ENCODE results near the gene PDZD2. TPM values are rescaled to one million over a fixed set of nuclear protein-coding genes. Genes with fewer than 3 reads are reported as not detected.
"Not testable (repeated sequence)": the region's sequence is repeated elsewhere in the genome, so short reads cannot be mapped to it uniquely, and the experiment has no call there.

The PDZD2 gene
- total RNA-seq, 1 donor = 0.52 TPM

DNA sequence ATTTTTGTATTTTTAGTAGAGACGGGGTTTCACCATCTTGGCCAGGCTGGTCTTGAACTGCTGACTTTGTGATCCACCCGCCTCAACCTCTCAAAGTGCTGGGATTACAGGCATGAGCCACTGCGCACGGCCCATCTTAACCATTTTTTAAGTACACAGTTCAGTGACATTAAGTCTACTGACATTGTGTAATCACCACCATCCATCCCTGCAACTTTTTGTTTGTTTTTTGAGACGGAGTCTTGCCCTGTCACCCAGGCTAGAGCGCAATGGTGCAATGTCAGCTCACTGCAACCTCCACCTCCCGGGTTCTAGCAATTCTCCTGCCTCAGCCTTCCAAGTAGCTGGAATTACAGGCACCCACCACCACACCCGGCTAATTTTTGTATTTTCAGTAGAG is 480.0 kb downstream of the PDZD2 start:
- H3K4me1 ChIP-seq (ENCODE audit: insufficient read depth, low read length); H3K27me3 ChIP-seq (ENCODE audit: insufficient read depth, low read length); H3K4me3 ChIP-seq (ENCODE audit: low read length); H3K9me3 ChIP-seq (ENCODE audit: low read depth, low read length): not testable (repeated sequence)

DNA sequence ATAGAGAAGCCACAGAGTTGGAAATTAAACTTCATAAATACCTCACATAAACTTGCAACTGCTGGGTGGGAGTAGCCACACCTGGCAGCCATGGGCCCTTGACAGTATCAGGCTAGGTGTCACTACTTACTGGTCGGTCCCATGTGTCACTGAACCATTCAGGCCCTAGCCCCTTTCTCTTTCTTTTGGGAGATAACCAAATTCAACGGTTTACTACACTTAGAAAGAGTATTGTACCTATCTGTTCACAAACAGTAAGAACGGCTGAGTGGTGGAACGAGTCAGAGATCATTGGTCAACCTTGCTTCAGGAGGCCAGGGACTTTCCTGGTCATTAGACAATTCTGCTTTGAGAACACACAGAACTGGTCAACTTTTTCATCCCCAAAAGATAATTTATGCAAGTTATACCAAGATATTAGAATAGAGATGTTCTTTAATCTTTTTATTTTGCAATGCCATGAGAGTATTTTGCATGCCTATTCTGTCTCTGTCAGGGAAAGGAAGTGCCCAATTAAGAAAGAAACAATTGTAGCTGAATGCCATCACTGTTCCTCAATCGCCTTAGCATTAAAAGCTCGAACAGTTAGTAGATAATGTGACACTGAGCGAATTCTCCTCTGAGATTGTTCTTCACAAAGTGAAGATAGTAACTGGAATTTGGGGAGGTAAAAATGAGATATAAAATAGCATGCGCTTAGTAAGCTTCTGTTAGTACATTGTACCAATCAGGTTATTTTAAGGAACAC is 484.3 kb downstream of the PDZD2 start:
- Histone ChIP-seq H3K4me1 (ENCODE audit: insufficient read depth, low read length) (no peaks in the 10 kb centered on the region), H3K4me3 (ENCODE audit: low read length) (no peak overlapping the region), H3K9me3 (ENCODE audit: low read depth, low read length) (no peaks in the 10 kb centered on the region), H3K27me3 (ENCODE audit: insufficient read depth, low read length) (no peaks in the 10 kb centered on the region)

DNA sequence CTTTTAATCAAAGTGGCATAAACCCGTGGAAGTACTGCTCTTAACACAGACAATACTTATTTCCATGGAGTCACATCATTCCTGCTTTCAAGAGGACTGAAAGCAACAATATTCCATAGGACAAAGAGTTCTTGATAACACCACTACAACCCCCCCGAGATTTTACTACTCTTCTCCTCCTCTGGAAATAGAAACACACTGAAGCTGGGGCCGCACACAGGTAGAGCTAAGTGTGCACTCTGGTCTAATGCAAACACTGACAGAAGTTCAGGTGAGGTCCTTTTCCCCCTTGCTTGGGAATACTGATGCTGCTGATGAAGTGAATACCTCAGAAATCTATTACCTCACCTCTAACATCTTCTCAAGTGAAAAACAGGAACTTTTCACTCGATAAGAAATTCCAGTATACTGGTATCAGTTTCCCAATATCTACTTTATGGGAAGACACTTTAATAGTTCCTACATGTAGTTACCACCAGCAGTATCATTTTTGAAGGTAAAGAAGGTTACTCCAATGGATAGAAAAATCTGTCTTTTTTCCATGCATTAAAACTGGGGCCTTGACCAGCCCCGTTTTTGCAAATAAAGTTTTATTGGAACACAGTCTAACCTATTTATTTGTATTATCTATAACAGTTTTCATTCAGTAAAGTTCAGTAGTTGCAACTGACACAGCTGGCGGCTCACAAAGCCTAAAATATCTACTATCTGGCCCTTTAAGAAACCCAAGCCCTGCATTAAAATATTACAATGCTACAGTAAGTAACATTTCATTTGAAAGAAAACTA is 485.2 kb downstream of the PDZD2 start:
- no peak overlapping the region for H3K4me3 ChIP-seq (ENCODE audit: low read length)
- H3K4me1 ChIP-seq (ENCODE audit: insufficient read depth, low read length) = no peaks in the 10 kb centered on the region
- H3K9me3 ChIP-seq (ENCODE audit: low read depth, low read length) = no peaks in the 10 kb centered on the region

DNA sequence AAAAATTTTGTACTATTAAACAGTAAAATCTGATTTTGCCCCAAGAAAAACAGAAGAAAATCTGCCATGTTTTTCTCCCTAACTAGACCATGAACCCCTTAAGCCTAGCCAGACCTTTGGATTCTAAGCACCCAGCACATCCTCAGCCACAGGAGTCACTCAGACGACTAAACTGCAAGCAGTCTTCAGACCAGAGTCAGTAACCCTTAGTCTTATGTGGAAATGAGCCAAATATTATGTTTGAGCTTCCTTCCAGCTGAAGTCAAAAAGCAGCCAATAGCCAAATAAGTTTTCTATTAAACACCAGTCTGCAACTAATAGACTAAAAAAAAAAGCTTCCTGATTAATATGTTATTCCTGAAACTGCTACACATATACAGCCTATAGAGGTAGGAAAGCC is 487.8 kb downstream of the PDZD2 start:
- Histone ChIP-seq H3K9me3 (ENCODE audit: low read depth, low read length) (no peaks in the 10 kb centered on the region), H3K27me3 (ENCODE audit: insufficient read depth, low read length) (no peaks in the 10 kb centered on the region), H3K4me1 (ENCODE audit: insufficient read depth, low read length) (no peaks in the 10 kb centered on the region), H3K4me3 (ENCODE audit: low read length) (no peak overlapping the region)

More for the DNA sequence above, 485.2 kb downstream of the PDZD2 start:
- H3K27me3 ChIP-seq (ENCODE audit: insufficient read depth, low read length) = no peaks in the 10 kb centered on the region

GRCh38 chr5:32127711-32128110 is 488.8 kb downstream of the PDZD2 start:
- Histone ChIP-seq H3K9me3 (ENCODE audit: low read depth, low read length) (no peaks in the 10 kb centered on the region), H3K4me1 (ENCODE audit: insufficient read depth, low read length) (no peaks in the 10 kb centered on the region), H3K27me3 (ENCODE audit: insufficient read depth, low read length) (no peaks in the 10 kb centered on the region), H3K4me3 (ENCODE audit: low read length) (no peak overlapping the region)

- no peaks in the 10 kb centered on the region for H3K9me3 ChIP-seq (ENCODE audit: low read depth, low read length)
- H3K4me3 ChIP-seq (ENCODE audit: low read length) = no peak overlapping the region
- no peaks in the 10 kb centered on the region for H3K4me1 ChIP-seq (ENCODE audit: insufficient read depth, low read length)
- no peaks in the 10 kb centered on the region for H3K27me3 ChIP-seq (ENCODE audit: insufficient read depth, low read length)
Observed at GRCh38 chr5:32129074-32129598, 490.2 kb downstream of the PDZD2 start.

- no peak overlapping the region for H3K4me3 ChIP-seq (ENCODE audit: low read length)
- no peaks in the 10 kb centered on the region for H3K27me3 ChIP-seq (ENCODE audit: insufficient read depth, low read length)
- H3K4me1 ChIP-seq (ENCODE audit: insufficient read depth, low read length) = no peaks in the 10 kb centered on the region
- H3K9me3 ChIP-seq (ENCODE audit: low read depth, low read length) = no peaks in the 10 kb centered on the region
Observed at GRCh38 chr5:32130865-32131264, 491.9 kb downstream of the PDZD2 start.

DNA sequence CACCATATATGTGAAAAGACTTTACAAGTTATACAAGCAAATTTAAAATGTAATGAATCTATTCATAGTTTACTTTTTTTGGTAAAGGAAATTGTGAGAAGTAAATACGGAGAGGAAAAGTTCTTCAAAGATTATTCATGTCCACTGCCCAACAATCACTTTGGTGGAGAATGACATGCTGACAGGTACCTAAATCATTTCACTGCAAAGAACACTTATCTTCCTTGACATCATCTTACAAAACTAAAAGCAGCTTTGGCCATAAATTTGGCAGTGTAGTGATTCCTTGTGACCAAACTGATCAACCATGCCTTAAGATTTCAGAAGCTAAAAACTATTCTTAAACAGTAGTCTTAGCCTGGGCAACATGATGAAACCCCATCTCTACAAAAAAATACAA is 492.7 kb downstream of the PDZD2 start:
- H3K27me3 ChIP-seq (ENCODE audit: insufficient read depth, low read length) = no peaks in the 10 kb centered on the region
- H3K9me3 ChIP-seq (ENCODE audit: low read depth, low read length) = no peaks in the 10 kb centered on the region
- H3K4me1 ChIP-seq (ENCODE audit: insufficient read depth, low read length) = no peaks in the 10 kb centered on the region
- H3K4me3 ChIP-seq (ENCODE audit: low read length) = no peak overlapping the region

DNA sequence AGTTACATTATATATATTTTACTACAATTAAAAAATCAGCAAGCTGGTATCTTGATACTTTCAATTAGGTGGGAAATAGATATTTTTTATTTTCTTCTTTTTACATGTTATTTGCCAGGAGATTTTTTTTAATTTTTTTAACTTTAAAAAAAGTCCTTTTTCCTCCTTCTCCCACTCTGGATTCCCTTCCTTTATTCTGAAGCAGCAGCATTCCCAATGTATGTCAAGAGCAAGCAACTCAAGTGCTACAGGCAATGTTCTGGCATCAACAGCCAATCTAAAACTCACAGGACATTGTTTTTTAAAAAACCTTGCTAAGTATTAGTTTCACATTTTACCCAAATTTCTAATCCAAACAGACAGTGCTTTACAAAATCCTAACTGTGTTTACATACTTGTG is 493.8 kb downstream of the PDZD2 start:
- Histone ChIP-seq H3K4me1 (ENCODE audit: insufficient read depth, low read length) (no peaks in the 10 kb centered on the region), H3K4me3 (ENCODE audit: low read length) (no peak overlapping the region), H3K27me3 (ENCODE audit: insufficient read depth, low read length) (no peaks in the 10 kb centered on the region), H3K9me3 (ENCODE audit: low read depth, low read length) (no peaks in the 10 kb centered on the region)

- no peaks in the 10 kb centered on the region for H3K4me1 ChIP-seq (ENCODE audit: insufficient read depth, low read length)
- H3K4me3 ChIP-seq (ENCODE audit: low read length) = no peak overlapping the region
- no peaks in the 10 kb centered on the region for H3K27me3 ChIP-seq (ENCODE audit: insufficient read depth, low read length)
- H3K9me3 ChIP-seq (ENCODE audit: low read depth, low read length) = no peaks in the 10 kb centered on the region
Observed at GRCh38 chr5:32135086-32135485, 496.2 kb downstream of the PDZD2 start.

GRCh38 chr5:32136342-32136741 is 497.4 kb downstream of the PDZD2 start:
- Histone ChIP-seq H3K27me3 (ENCODE audit: insufficient read depth, low read length) (no peaks in the 10 kb centered on the region), H3K9me3 (ENCODE audit: low read depth, low read length) (no peaks in the 10 kb centered on the region), H3K4me3 (ENCODE audit: low read length) (no peak overlapping the region), H3K4me1 (ENCODE audit: insufficient read depth, low read length) (no peaks in the 10 kb centered on the region)

DNA sequence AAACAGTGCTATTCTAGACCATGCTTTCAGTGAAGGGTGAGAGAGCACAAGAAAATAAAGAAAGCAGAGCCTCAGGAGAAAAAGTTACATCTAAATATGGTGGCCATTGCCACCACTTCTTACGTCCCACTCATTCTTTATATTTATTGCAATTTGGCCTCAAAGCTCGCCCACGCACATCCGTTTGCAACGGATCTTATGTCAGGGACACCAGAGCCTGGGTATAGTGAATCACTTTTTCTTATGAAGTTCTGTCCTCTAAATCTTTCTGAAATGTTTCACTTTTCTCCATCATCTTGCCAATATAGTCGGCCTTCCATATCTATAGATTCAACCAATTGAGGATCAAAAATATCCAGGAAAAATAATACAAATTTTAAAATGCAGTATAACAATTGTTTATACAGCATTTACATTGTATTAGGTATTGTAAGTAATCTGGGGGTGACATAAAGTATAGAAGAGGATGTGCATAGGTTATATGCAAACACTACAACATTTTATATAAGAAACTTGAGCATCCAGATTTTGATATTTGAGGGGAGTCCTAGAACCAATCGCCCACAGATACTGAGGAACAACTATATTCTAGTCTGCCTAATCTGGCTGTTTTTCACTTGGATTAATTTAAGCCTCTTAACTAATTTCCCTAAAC is 500.0 kb downstream of the PDZD2 start:
- Histone ChIP-seq H3K9me3 (ENCODE audit: low read depth, low read length) (no peaks in the 10 kb centered on the region), H3K4me3 (ENCODE audit: low read length) (no peak overlapping the region), H3K4me1 (ENCODE audit: insufficient read depth, low read length) (no peaks in the 10 kb centered on the region), H3K27me3 (ENCODE audit: insufficient read depth, low read length) (no peaks in the 10 kb centered on the region)

DNA sequence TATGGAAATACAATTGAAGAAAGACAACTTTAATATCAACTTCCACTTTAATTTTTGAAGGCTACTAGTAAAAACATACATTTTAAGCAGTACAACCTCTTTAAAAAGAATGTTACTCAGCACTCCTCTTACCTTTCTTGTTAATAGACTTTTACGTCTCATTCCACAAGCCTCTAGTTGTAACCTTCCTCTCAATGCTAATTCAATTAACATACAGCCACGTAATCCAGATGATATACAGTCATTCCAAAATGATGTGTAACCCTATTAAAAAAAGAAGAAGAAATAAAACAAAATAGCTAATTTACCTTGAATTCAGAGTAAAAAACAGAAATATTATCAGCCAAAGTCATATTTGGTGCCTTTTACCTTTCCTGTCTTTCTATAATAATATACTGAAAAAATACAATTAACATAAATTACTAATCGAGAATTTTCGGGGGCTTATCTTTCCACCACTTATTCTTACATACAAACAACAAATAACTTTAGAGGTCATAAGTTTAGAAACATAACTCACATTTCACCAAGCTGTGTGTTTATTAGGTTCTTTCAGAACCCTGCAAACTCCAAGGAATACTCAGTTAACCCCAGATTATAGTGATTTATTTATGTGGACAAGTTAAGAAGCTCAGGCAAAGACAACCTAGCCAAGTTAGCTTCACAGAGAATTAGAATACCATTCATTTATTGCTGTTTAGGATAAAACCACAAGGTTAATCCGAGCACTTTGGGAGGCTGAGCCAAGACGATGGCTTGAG is 504.9 kb downstream of the PDZD2 start:
- Histone ChIP-seq H3K4me1 (ENCODE audit: insufficient read depth, low read length) (peaks cover 17% of the 10 kb centered on the region), H3K27me3 (ENCODE audit: insufficient read depth, low read length) (no peaks in the 10 kb centered on the region), H3K9me3 (ENCODE audit: low read depth, low read length) (no peaks in the 10 kb centered on the region), H3K4me3 (ENCODE audit: low read length) (no peak overlapping the region)

DNA sequence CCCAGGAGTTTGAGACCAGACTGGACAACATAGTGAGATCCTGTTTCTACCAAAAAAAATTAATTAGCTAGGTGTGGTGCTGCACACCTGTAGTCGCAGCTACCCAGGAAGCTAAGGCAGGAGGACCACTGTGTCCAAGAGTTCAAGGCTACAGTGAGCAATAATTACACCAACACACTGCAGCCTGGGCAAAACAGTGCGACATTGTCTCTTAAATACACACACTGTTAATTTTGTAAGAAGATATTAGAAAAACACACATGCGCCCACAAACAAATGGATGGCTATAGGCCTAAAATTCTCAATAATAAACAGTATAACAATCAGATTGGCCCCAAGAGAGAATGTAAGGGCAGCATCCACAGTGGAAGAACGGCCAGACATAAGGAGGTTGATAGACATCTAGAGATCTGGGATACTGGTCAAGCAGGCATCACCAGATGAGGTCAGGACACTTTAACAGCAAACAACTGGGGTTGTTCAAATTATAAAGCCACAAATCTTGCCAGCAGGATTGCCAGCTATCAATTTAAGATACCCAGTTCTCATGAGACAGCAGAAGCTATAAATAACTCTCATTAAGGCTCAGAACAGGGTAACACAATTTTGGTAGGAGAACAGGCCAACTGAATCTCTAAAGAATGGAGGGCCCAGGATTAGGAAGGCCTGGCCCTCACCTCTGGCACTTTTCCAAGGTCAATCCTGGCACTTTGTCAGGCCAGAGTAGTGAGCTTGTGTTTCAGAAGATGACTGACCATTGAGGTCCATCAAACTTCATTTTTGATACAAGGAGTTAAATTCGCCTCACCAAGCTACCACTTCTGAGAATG is 505.7 kb downstream of the PDZD2 start:
- Histone ChIP-seq H3K9me3 (ENCODE audit: low read depth, low read length) (no peaks in the 10 kb centered on the region), H3K4me1 (ENCODE audit: insufficient read depth, low read length) (peaks cover 22% of the 10 kb centered on the region), H3K27me3 (ENCODE audit: insufficient read depth, low read length) (no peaks in the 10 kb centered on the region), H3K4me3 (ENCODE audit: low read length) (no peak overlapping the region)
